Transverse colon (tissue), 4 donors: Measurements from ENCODE around the gene OR8D4. TPM values are rescaled to one million over a fixed set of nuclear protein-coding genes. Genes with fewer than 3 reads are reported as not detected.
"Not testable (repeated sequence)": the region's sequence is repeated elsewhere in the genome, so short reads cannot be mapped to it uniquely, and the experiment has no call there.

Experiments used
- DNase-seq: peaks from one replicate; pipeline ENCODE4 v3.0.0-alpha.2; 2019
- H3K27ac ChIP-seq, 4 donors: fragments of 200-600 bp; sonication (generic); 2 replicates each; pipeline ENCODE4 v1.5.1; 2016 to 2018; ENCODE audit warnings: inconsistent platforms in 4 of 4
- H3K27me3 ChIP-seq: fragments of 200-600 bp; sonication (generic); 2 replicates; pipeline ENCODE4 v1.5.1; 2017; ENCODE audit warnings: inconsistent platforms
- H3K36me3 ChIP-seq, 4 donors: fragments of 200-600 bp; sonication (generic); 2 replicates each; pipeline ENCODE4 v1.5.1; 2017 to 2019; ENCODE audit warnings: inconsistent platforms in 4 of 4
- H3K4me1 ChIP-seq, 4 donors: fragments of 200-600 bp; sonication (generic); 2 replicates each; pipeline ENCODE4 v1.5.1; 2017 to 2020; ENCODE audit warnings: inconsistent platforms in 4 of 4
- H3K4me3 ChIP-seq, 4 donors: fragments of 200-600 bp; sonication (generic); 1 replicate in 1 of 4; 2 replicates in 3 of 4; pipeline versions ENCODE4 v1.5.1 to v1.6.1; 2017 to 2019; ENCODE audit warnings: inconsistent platforms in 4 of 4
- H3K9me3 ChIP-seq, 2 donors: fragments of 200-600 bp; sonication (generic); 2 replicates each; pipeline ENCODE4 v1.5.1; 2017 to 2019; ENCODE audit warnings: inconsistent platforms in 2 of 2
- EP300 ChIP-seq: sonication (generic); formaldehyde crosslinking; IDR thresholded peaks from one replicate; pipeline ENCODE4 v1.6.1; 2017; ENCODE audit warnings: antibody characterized with exemption, low read depth
- POLR2A ChIP-seq: fragments of 450-650 bp; IDR thresholded peaks from one replicate; pipeline ENCODE4 v1.6.1; 2016; ENCODE audit warnings: antibody characterized with exemption, mild to moderate bottlenecking, moderate library complexity
- POLR2AphosphoS5 ChIP-seq, 3 donors: sonication (generic); formaldehyde crosslinking; IDR thresholded peaks; one replicate each; pipeline ENCODE4 v1.6.1; 2016; ENCODE audit warnings: antibody characterized with exemption in 3 of 3
- WGBS, 2 donors: methylation state at CpG; one replicate each; pipeline ENCODE4 v1.1.5; 2018; ENCODE audit warnings: low coverage in 1 of 2; 5-methylcytosine and 5-hydroxymethylcytosine counted together
- in situ Hi-C, 4 donors: fragments of 200-750 bp; cut with MboI; loops; one replicate each; pipeline versions ENCODE4 v1.15.0 to v1.15.1; 2017; ENCODE audit warnings: low sequenced_read_pairs in 3 of 4, low pct_ligation_motif_present in 1 of 4, low pct_unique_long_range_greater_than_20kb in 1 of 4
- intact Hi-C: fragments of 100-400 bp; cut with DNase I; formaldehyde crosslinking; loops from one replicate; pipeline ENCODE4 v1.15.1; 2023; ENCODE audit warnings: low total_unique reads
- total RNA-seq, 4 donors: library from RNA; depleted of rRNA; stranded (reverse); fragments of >200 nt; gene quantifications; one replicate each; pipeline ENCODE4 v1.1.0, GENCODE V29; 2016
- TF ChIP-seq, protein P1 (sequence below), 5 experiments: fragments of 200-600 bp in 3 of 5; fragments of 450-650 bp in 2 of 5; sonication (generic) in 3 of 5; IDR thresholded peaks; 1 replicate in 2 of 5; 2 replicates in 3 of 5; pipeline ENCODE4 v1.5.1; 2016 to 2017; ENCODE audit warnings: antibody characterized with exemption in 5 of 5, inconsistent platforms in 3 of 5, mild to moderate bottlenecking in 2 of 5, moderate library complexity in 1 of 5

The OR8D4 gene
- total RNA-seq, 4 donors from 2014 or later, result 0.82 to 1.7 (median 1.6) TPM; not detected in 1

DNA sequence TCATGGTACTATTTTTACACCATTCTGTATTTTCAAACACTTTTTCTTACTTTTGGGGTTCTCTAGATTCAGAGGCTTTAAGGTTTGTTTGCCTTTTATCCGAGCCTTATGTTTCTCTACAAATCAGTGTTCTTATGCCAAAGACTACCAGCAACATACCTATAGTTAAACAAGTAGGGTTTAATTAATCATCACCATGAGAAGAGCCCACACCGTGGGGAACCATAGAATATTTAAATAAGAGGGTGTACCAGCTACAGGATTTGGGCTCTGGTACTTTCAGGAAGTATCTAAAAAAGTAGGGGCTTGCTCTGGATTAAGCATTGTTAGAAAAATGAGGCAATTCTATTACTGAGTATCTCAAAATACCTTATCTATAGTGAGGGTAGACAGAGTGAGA is 42.2 kb upstream of the OR8D4 start:
- H3K27ac ChIP-seq, result no peak overlapping the region
- no peaks in the 10 kb centered on the region for H3K4me1 ChIP-seq
- H3K9me3 ChIP-seq, result no peaks in the 10 kb centered on the region
- in situ Hi-C loops, result no loop called here
- H3K4me3 ChIP-seq, result no peak overlapping the region
- intact Hi-C loops, result no loop called here
- no peak for DNase-seq
- no peaks in the 10 kb centered on the region for H3K36me3 ChIP-seq
- no peaks in the 10 kb centered on the region for H3K27me3 ChIP-seq
- TF ChIP-seq POLR2A (no peak), POLR2AphosphoS5 (IDR thresholded peaks at IDR 0.05) (no peak), EP300 (no peak)
- TF ChIP-seq, protein P1, sequence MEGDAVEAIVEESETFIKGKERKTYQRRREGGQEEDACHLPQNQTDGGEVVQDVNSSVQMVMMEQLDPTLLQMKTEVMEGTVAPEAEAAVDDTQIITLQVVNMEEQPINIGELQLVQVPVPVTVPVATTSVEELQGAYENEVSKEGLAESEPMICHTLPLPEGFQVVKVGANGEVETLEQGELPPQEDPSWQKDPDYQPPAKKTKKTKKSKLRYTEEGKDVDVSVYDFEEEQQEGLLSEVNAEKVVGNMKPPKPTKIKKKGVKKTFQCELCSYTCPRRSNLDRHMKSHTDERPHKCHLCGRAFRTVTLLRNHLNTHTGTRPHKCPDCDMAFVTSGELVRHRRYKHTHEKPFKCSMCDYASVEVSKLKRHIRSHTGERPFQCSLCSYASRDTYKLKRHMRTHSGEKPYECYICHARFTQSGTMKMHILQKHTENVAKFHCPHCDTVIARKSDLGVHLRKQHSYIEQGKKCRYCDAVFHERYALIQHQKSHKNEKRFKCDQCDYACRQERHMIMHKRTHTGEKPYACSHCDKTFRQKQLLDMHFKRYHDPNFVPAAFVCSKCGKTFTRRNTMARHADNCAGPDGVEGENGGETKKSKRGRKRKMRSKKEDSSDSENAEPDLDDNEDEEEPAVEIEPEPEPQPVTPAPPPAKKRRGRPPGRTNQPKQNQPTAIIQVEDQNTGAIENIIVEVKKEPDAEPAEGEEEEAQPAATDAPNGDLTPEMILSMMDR (IDR thresholded peaks at IDR 0.05), result no peak
- 44 to 69% methylated on average over 2 of the region's 2 CpGs for WGBS, 2 donors

DNA sequence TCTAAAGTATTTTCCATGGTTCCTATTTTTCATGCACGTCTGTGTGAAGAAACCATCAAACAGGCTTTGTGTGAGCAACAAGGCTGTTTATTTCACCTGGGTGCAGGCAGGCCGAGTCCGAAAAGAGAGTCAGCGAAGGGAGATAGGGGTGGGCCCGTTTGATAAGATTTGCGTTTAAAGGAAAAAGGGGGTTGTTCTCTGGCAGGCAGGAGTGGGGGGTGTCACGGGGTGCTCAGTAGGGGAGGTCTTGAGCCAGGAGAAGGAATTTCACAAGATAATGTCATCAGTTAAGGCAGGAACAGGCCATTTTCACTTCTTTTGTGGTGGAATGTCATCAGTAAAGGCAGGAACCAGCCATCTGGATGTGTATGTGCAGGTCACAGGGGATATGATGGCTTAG is 36.7 kb upstream of the OR8D4 start:
- H3K4me1 ChIP-seq, H3K27ac ChIP-seq, H3K27me3 ChIP-seq, H3K36me3 ChIP-seq, H3K4me3 ChIP-seq, H3K9me3 ChIP-seq, in situ Hi-C loops, intact Hi-C loops, DNase-seq: not testable (repeated sequence)
- WGBS, 2 donors, result 53 to 60% methylated on average over 2 to 7 of the region's 7 CpGs

DNA sequence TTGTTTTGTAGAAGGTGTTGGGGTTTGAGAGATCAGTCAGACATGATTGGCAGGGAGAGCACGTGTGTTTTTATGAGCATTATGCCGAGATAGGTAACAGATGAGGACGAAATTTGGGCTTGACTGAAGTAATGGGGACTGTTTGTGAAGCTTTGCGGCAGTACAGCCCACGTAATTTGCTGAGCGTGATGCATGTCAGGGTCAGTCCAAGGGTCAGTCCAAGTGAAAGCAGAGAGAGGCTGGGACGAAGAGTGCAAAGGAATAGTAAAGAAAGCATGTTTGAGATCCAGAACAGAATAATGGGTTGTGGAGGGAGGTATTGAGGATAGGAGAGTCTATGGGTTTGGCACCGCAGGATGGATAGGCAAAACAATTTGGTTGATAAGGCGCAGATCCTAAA is 34.2 kb upstream of the OR8D4 start:
- H3K27me3 ChIP-seq, H3K9me3 ChIP-seq, intact Hi-C loops, H3K4me1 ChIP-seq, H3K27ac ChIP-seq, H3K36me3 ChIP-seq, in situ Hi-C loops, DNase-seq, H3K4me3 ChIP-seq: not testable (repeated sequence)
- WGBS, 2 donors, result 75 to 76% methylated on average over 9 of the region's 9 CpGs

DNA sequence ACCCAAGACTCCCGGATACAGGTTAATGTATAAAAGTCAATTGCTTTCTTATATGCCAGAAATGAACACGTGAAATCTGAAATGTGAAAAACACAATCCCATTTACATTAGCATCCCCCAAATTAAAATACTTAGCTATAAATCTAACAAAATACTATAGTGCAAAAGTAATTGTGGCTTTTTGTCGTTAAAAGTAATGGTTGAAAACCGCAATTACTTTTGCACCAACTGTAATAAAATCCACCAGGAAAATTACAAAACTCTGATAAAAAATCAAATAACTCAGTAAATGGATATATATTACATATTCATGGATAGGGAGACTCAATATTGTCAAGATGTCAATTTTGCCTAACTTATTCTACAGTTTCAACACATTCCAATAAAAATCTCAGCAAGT is 21.1 kb upstream of the OR8D4 start:
- in situ Hi-C loops (no loop called here), intact Hi-C loops (no loop called here)
- TF ChIP-seq EP300, result no peak
- TF ChIP-seq, protein P1 (IDR thresholded peaks at IDR 0.05), result no peak
- TF ChIP-seq POLR2A, result no peak
- no peak for TF ChIP-seq POLR2AphosphoS5 (IDR thresholded peaks at IDR 0.05)
- Histone ChIP-seq H3K4me1 (no peaks in the 10 kb centered on the region), H3K4me3 (no peak overlapping the region), H3K9me3 (no peaks in the 10 kb centered on the region), H3K27ac (no peak overlapping the region), H3K27me3 (no peaks in the 10 kb centered on the region), H3K36me3 (no peaks in the 10 kb centered on the region)
- WGBS, 2 donors, result 91 to 93% methylated on average over 4 of the region's 4 CpGs
- no peak for DNase-seq

DNA sequence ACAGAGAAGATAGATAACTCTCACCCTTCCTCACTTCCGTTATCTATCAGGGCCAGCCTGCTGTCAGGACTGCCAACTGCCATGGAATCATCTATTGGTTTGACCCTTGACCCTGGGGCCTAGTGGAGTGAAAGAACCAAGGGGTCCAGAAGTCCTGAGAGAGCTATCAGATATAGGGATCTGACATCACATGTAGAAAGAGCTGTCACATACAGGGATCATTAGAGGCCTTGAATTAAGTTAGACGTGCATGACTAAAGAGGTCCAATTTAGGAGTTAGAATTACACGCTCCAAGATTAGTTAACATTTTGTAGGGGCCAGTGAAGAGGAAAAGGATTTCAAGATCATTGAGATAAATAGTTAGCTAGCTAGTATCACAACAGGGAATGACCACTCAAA is 16.4 kb upstream of the OR8D4 start, which contains the start of gene TMEM225:
Gene TMEM225, minus strand, starts transcription at position 101 of the 400 bp plus-strand sequence. CDS start 245 bp downstream, outside the sequence.
- DNase-seq, result no peak
- in situ Hi-C loops (no loop called here), intact Hi-C loops (no loop called here)
- Histone ChIP-seq H3K4me3 (no peak within 1 kb of the TSS), H3K27me3 (no peaks in the 10 kb centered on the region), H3K27ac (no peak within 1 kb of the TSS), H3K9me3 (no peaks in the 10 kb centered on the region), H3K4me1 (no peaks in the 10 kb centered on the region), H3K36me3 (no peaks in the 10 kb centered on the region)
- no peak for TF ChIP-seq POLR2A
- TF ChIP-seq EP300, result no peak
- TF ChIP-seq POLR2AphosphoS5 (IDR thresholded peaks at IDR 0.05), result no peak
- TF ChIP-seq, protein P1 (IDR thresholded peaks at IDR 0.05), result no peak
- WGBS, 2 donors, result 87 to 93% methylated on average over 2 to 3 of the region's 3 CpGs
